DLD1 (cell line): ENCODE data around the gene ERFE.

ENCODE experiments used
- in situ Hi-C: cut with HindIII; loops from 2 replicates; pipeline ENCODE4 v1.10.0; 2017; ENCODE audit warnings: low sequenced_read_pairs

Gene ERFE

GRCh38 chr2:238138331-238139195, 20.2 kb upstream of the ERFE start, which contains the start of gene KLHL30:
Gene KLHL30 (plus strand): TSS chr2:238138668. CDS start chr2:238140755, 2,087 bp downstream.
- in situ Hi-C loops: no loop called here

DNA sequence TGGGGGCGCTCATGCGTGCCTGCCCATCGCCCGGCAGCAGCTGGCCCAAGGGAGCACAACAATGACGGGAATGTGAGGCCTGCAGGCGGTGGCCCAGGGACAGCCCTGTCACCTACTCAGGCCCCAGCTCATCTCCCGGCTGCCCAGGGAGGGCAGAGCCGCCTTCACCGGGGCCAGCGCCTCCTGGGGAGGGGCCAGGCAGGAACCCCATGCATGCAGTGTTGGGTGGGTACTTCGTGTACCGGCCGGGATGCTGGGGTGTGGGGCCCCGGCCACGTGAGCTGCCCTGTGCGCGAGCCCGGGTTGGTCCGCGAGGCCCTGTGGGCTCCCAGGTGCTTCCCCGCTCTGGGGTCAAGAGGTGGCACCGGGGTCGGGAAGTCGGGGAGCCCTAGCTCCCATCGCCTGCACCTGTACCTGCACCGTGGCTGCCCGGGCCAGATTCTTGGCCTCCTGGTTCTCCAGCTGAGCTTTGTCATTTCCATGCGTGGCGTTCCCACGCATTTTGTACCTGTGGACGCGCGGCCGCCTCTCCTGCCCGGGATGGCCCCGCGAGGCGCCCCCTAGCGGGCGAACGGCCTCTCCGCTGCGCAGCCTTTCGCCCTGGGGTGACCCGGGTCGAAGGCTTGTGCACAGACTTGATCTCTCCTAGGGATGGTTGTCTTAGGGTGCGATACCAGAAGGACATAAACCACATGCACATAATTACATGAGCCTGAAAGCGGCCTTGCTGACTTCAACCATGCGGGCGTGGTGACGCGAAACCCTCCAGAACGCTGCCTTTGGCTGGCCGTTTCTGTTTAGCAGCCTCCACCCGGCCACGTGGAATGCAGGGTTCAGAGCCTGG, 19.4 kb upstream of the ERFE start:
- in situ Hi-C loops: no loop called here

GRCh38 chr2:238140040-238140439, 18.7 kb upstream of the ERFE start:
- in situ Hi-C loops: no loop called here

- in situ Hi-C loops: no loop called here
These were observed 17.8 kb upstream of the ERFE start for GRCh38 chr2:238140721-238141540.

DNA sequence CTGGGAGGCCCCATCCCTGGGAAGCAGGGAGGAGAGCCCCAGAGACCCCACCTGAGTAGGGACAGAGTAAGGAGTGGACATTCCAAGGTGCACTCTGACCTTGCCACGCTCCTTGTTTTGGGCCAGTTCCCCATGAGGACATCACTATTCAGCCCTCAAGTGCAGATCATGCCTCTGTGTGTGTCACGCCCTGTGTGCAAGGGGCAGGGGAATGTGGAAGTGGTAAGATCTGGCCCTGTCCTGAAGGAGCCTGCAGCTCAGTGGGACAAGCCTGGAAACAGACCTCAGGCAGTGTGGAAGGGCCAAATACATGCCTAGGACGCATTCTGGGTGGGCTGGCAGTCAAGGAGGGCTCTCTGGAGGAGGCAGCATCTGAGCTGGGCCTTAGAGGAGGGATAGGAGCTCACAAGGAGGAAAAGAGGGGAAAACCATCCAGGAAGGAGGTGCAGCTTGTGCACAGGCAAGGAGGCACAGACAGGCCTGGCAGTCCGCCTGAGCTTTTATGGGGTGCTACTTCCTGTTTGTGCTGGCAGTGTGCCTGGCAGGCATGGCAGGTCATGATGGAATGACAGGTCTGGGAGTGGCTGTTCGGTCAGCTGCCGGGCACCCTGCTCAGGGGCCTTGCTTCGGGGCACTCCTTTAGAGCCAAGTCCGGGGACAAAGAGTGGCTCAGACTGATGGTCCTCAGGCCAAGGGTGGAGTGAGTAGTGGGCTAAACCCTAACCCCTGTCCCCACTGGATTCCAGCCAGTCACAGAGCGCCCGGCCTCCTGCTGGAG, 17.0 kb upstream of the ERFE start:
- in situ Hi-C loops: no loop called here

GRCh38 chr2:238142382-238143205, 16.2 kb upstream of the ERFE start:
- in situ Hi-C loops: no loop called here

GRCh38 chr2:238143239-238143951, 15.4 kb upstream of the ERFE start:
- in situ Hi-C loops: no loop called here

DNA sequence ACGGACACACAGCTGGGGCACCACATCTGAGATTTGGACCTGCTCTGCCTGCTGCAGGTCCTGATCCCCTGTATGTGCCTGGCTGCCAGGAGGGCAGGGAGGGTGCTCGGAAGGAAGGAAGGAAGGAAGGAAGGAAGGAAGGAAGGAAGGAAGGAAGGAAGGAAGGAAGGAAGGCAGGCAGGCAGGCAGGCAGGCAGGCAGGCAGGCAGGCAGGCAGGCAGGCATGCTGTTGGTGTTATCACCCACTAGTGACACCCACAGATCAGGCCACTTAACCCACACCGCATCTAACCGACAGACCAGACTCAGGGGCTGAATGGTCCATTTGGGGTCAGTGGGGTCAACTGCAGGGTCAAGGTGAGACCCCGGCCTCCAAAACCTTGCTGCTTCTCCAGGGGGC, 14.5 kb upstream of the ERFE start:
- in situ Hi-C loops: no loop called here

DNA sequence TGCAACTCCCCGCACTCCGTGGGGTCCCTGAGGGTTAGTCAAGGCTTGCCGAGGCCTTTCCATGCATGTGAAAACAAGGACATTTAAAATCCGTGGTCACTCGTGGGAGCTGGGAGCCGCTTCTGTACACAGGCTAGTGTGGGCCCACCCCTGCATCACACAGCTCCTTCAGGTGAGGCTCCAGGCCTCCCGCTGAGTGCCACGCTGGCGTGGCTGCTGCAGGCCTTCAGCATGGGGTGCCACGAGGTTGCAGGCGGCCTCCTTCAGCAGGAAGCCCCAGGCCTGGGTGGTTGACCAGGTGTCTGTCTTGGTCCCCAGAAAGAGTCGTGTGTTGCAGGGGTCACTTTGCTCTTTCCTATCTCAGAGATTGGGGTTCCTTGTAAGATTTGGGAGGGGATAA, 13.7 kb upstream of the ERFE start:
- in situ Hi-C loops: no loop called here

GRCh38 chr2:238145851-238146250, 12.9 kb upstream of the ERFE start:
- in situ Hi-C loops: no loop called here

GRCh38 chr2:238146884-238147544, 11.8 kb upstream of the ERFE start:
- in situ Hi-C loops: no loop called here

DNA sequence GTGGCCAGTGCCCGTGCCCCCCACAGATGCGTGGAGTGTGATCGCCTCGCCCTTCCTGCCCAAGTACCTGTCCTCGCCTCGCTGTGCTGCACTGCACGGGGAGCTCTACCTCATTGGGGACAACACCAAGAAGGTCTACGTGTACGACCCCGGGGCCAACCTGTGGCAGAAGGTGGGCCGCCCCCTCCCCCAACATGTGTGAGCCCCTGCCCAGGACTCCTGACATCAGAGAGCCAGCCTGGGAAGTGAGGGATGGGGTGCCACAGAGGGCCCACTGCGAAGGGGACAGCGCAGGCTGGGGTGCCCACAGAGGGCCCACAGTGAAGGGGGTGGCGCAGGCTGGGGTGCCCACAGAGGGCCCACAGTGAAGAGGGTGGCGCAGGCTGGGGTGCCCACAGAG, 9.8 kb upstream of the ERFE start:
- in situ Hi-C loops: no loop called here

- in situ Hi-C loops: no loop called here
These were observed 8.8 kb upstream of the ERFE start for GRCh38 chr2:238149841-238150572.

GRCh38 chr2:238150686-238151085, 8.1 kb upstream of the ERFE start:
- in situ Hi-C loops: no loop called here

DNA sequence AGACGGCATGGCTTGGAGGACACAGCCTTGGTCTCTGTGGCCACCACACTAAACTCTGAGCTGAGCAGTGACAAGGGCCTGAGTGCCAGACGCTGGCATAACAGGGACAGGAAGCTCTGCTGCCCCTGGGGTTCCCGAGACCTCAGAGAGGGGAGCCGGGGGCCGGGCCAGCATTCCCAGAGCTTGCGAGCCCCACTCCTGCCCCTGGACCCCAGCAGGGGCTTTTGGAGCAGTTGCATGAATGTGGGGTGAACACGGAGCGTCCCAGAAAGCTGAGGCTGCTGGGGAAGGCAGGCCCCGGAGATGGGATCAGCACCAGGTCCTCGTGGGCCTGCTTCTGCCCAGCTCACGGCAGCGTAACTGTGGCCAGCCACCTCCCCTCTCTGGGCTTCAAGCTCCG, 7.6 kb upstream of the ERFE start:
- in situ Hi-C loops: no loop called here

- in situ Hi-C loops: no loop called here
These were observed 7.0 kb upstream of the ERFE start for GRCh38 chr2:238151628-238152235.
